WTC11 (cell line): ENCODE results near the gene TMEM120A. TPM values are rescaled to one million over a fixed set of nuclear protein-coding genes. Genes with fewer than 3 reads are reported as not detected.

Source experiments
- ATAC-seq: fragments of 200-7000 bp; cut with Tn5 transposase; 2 replicates; pipeline ENCODE4 v1.10.0; 2021; ENCODE audit warnings: mild to moderate bottlenecking, moderate library complexity
- CTCF ChIA-PET: fragments of 300-600 bp; sonication (Branson Sonifier 250); formaldehyde crosslinking; loops from one replicate; lab custom pipeline; 2021; ENCODE audit warnings: antibody characterized with exemption; lab: Charles Lee
- POLR2A ChIA-PET: fragments of 350-600 bp; sonication (Branson Sonifier 250); formaldehyde crosslinking; loops from one replicate; lab custom pipeline; 2021; ENCODE audit warnings: antibody characterized with exemption; lab: Charles Lee
- DNase-seq: peaks from one replicate; pipeline ENCODE4 v3.0.0; 2021; ENCODE audit warnings: low spot score
- H3K27ac Mint-ChIP-seq: 2 replicates; pipeline ENCODE4 v1.8.0; 2021; ENCODE audit warnings: mixed read lengths
- H3K27me3 Mint-ChIP-seq: 2 replicates; pipeline ENCODE4 v1.8.0; 2021; ENCODE audit warnings: low read depth, mild to moderate bottlenecking, moderate library complexity, mixed read lengths
- H3K36me3 Mint-ChIP-seq: 2 replicates; pipeline ENCODE4 v1.8.0; 2021; ENCODE audit warnings: mixed read lengths
- H3K4me1 Mint-ChIP-seq: 2 replicates; pipeline ENCODE4 v1.8.0; 2022; ENCODE audit warnings: mixed read lengths
- H3K4me3 Mint-ChIP-seq: 2 replicates; pipeline ENCODE4 v1.8.0; 2021; ENCODE audit warnings: mild to moderate bottlenecking, moderate library complexity, mixed read lengths
- H3K9me3 Mint-ChIP-seq: 2 replicates; pipeline ENCODE4 v1.8.0; 2021; ENCODE audit warnings: mixed read lengths
- AFF4 ChIP-seq: sonication (generic); formaldehyde crosslinking; IDR thresholded peaks from 2 replicates; pipeline ENCODE4 v1.8.1; 2023; ENCODE audit warnings: mild to moderate bottlenecking, missing genetic modification reagents, borderline replicate concordance
- E2F5 ChIP-seq: sonication (generic); formaldehyde crosslinking; IDR thresholded peaks from 2 replicates; pipeline ENCODE4 v1.8.1; 2022; ENCODE audit warnings: mild to moderate bottlenecking, moderate library complexity, missing genetic modification reagents
- FOXJ3 ChIP-seq: sonication (generic); formaldehyde crosslinking; IDR thresholded peaks from 2 replicates; pipeline ENCODE4 v1.9.0; 2021; ENCODE audit warnings: missing genetic modification reagents, mild to moderate bottlenecking, borderline replicate concordance
- JAZF1 ChIP-seq: fragments of 250-450 bp; sonication (Bioruptor Pico); IDR thresholded peaks from 2 replicates; pipeline ENCODE4 v1.9.0; 2021; ENCODE audit warnings: moderate library complexity, mild to moderate bottlenecking, inconsistent platforms
- MXD4 ChIP-seq: fragments of 250-450 bp; sonication (Bioruptor Pico); IDR thresholded peaks from 2 replicates; pipeline ENCODE4 v1.8.0; 2021; ENCODE audit warnings: mild to moderate bottlenecking, moderate library complexity, borderline replicate concordance
- PRRX2 ChIP-seq: fragments of 250-450 bp; sonication (Bioruptor Pico); IDR thresholded peaks from 2 replicates; pipeline ENCODE4 v1.8.0; 2021; ENCODE audit warnings: mild to moderate bottlenecking
- USF1 ChIP-seq: sonication (generic); formaldehyde crosslinking; IDR thresholded peaks from 2 replicates; pipeline ENCODE4 v1.8.0; 2022; ENCODE audit warnings: mild to moderate bottlenecking, missing genetic modification reagents
- ZNF396 ChIP-seq: fragments of 250-450 bp; sonication (Bioruptor Pico); IDR thresholded peaks from 2 replicates; pipeline ENCODE4 v1.8.0; 2021; ENCODE audit warnings: mild to moderate bottlenecking, moderate library complexity, borderline replicate concordance
- total RNA-seq: library from RNA; stranded (reverse); gene quantifications from 3 replicates; pipeline ENCODE4 v1.2.3, GENCODE V29; 2021
- TF ChIP-seq, protein P1 (sequence below): sonication (generic); formaldehyde crosslinking; IDR thresholded peaks from 2 replicates; pipeline ENCODE4 v1.8.0; 2023; ENCODE audit warnings: missing genetic modification reagents, mild to moderate bottlenecking, borderline replicate concordance
- TF ChIP-seq, protein P2 (sequence below): fragments of 200-600 bp; IDR thresholded peaks from 2 replicates; pipeline ENCODE4 v1.8.0; 2022; ENCODE audit warnings: antibody characterized with exemption
- TF ChIP-seq, protein P3 (sequence below): fragments of 250-450 bp; sonication (Bioruptor Pico); IDR thresholded peaks from 2 replicates; pipeline ENCODE4 v1.9.0; 2021; ENCODE audit warnings: mild to moderate bottlenecking, borderline replicate concordance
- TF ChIP-seq, protein P4 (sequence below): sonication (generic); formaldehyde crosslinking; IDR thresholded peaks from 2 replicates; pipeline ENCODE4 v1.8.1; 2022; ENCODE audit warnings: low read depth, missing genetic modification reagents, borderline replicate concordance

Gene TMEM120A
- total RNA-seq, 1 experiment from 2014 or later = 21.9 TPM

DNA sequence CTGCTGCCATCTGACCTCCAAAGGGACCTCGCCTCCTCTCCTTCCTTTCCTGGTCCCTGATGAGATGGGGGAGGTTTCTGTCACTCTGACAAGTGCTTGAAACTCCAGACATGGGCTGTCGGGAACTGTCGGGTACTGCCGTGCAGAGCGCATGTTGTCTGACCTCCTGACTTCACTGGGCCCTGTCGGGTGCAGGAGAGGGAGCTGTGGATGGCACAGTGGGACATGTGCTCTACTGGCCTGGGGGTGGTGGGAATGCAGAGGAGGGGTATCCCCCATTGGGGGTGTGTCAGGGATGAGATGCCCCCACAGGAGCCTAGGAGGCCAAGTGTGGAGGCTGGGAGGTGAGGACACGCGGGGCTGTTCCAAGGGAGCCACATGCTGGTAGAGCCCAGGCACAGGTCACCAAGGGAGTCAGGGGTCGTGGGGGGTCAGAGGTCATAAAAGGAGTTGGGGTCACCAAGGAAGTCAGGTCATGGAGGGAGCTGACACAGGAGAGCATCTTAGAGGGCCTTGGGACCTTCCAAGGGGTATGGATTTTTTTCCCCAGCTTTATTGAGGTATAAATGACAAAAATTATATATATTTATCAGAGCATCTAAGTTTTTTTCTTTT, 30.9 kb downstream of the TMEM120A start:
- Mint-ChIP-seq H3K36me3 (peaks cover 20% of the 10 kb centered on the region), H3K4me3 (no peak overlapping the region)

More for the DNA sequence above, 30.9 kb downstream of the TMEM120A start:
- H3K27ac Mint-ChIP-seq = 0 out of 2 replicates have a peak overlapping the region, but pooled peaks have one; percentile 68
- ChIA-PET POLR2A (interaction anchor here (0.5 kb wide), 1 partner anchor 1293 kb away, joined by 3 read pairs; no protein-coding TSS in a partner anchor), CTCF (no interaction called here)
- H3K4me1 Mint-ChIP-seq = peaks cover 6% of the 10 kb centered on the region
- DNase-seq (no peak), ATAC-seq (no peak)
- TF ChIP-seq, protein P1, sequence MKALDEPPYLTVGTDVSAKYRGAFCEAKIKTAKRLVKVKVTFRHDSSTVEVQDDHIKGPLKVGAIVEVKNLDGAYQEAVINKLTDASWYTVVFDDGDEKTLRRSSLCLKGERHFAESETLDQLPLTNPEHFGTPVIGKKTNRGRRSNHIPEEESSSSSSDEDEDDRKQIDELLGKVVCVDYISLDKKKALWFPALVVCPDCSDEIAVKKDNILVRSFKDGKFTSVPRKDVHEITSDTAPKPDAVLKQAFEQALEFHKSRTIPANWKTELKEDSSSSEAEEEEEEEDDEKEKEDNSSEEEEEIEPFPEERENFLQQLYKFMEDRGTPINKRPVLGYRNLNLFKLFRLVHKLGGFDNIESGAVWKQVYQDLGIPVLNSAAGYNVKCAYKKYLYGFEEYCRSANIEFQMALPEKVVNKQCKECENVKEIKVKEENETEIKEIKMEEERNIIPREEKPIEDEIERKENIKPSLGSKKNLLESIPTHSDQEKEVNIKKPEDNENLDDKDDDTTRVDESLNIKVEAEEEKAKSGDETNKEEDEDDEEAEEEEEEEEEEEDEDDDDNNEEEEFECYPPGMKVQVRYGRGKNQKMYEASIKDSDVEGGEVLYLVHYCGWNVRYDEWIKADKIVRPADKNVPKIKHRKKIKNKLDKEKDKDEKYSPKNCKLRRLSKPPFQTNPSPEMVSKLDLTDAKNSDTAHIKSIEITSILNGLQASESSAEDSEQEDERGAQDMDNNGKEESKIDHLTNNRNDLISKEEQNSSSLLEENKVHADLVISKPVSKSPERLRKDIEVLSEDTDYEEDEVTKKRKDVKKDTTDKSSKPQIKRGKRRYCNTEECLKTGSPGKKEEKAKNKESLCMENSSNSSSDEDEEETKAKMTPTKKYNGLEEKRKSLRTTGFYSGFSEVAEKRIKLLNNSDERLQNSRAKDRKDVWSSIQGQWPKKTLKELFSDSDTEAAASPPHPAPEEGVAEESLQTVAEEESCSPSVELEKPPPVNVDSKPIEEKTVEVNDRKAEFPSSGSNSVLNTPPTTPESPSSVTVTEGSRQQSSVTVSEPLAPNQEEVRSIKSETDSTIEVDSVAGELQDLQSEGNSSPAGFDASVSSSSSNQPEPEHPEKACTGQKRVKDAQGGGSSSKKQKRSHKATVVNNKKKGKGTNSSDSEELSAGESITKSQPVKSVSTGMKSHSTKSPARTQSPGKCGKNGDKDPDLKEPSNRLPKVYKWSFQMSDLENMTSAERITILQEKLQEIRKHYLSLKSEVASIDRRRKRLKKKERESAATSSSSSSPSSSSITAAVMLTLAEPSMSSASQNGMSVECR (CRISPR knock-in tag) = no peak
- TF ChIP-seq JAZF1 = no peak
- no peak for TF ChIP-seq ZNF396 (CRISPR knock-in tag)
- TF ChIP-seq, protein P2, sequence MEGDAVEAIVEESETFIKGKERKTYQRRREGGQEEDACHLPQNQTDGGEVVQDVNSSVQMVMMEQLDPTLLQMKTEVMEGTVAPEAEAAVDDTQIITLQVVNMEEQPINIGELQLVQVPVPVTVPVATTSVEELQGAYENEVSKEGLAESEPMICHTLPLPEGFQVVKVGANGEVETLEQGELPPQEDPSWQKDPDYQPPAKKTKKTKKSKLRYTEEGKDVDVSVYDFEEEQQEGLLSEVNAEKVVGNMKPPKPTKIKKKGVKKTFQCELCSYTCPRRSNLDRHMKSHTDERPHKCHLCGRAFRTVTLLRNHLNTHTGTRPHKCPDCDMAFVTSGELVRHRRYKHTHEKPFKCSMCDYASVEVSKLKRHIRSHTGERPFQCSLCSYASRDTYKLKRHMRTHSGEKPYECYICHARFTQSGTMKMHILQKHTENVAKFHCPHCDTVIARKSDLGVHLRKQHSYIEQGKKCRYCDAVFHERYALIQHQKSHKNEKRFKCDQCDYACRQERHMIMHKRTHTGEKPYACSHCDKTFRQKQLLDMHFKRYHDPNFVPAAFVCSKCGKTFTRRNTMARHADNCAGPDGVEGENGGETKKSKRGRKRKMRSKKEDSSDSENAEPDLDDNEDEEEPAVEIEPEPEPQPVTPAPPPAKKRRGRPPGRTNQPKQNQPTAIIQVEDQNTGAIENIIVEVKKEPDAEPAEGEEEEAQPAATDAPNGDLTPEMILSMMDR = no peak
- TF ChIP-seq, protein P3, sequence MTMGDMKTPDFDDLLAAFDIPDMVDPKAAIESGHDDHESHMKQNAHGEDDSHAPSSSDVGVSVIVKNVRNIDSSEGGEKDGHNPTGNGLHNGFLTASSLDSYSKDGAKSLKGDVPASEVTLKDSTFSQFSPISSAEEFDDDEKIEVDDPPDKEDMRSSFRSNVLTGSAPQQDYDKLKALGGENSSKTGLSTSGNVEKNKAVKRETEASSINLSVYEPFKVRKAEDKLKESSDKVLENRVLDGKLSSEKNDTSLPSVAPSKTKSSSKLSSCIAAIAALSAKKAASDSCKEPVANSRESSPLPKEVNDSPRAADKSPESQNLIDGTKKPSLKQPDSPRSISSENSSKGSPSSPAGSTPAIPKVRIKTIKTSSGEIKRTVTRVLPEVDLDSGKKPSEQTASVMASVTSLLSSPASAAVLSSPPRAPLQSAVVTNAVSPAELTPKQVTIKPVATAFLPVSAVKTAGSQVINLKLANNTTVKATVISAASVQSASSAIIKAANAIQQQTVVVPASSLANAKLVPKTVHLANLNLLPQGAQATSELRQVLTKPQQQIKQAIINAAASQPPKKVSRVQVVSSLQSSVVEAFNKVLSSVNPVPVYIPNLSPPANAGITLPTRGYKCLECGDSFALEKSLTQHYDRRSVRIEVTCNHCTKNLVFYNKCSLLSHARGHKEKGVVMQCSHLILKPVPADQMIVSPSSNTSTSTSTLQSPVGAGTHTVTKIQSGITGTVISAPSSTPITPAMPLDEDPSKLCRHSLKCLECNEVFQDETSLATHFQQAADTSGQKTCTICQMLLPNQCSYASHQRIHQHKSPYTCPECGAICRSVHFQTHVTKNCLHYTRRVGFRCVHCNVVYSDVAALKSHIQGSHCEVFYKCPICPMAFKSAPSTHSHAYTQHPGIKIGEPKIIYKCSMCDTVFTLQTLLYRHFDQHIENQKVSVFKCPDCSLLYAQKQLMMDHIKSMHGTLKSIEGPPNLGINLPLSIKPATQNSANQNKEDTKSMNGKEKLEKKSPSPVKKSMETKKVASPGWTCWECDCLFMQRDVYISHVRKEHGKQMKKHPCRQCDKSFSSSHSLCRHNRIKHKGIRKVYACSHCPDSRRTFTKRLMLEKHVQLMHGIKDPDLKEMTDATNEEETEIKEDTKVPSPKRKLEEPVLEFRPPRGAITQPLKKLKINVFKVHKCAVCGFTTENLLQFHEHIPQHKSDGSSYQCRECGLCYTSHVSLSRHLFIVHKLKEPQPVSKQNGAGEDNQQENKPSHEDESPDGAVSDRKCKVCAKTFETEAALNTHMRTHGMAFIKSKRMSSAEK (CRISPR knock-in tag) = no peak
- no peak for TF ChIP-seq PRRX2 (CRISPR knock-in tag)
- TF ChIP-seq E2F5 (CRISPR knock-in tag) = no peak
- TF ChIP-seq USF1 = no peak
- no peak for TF ChIP-seq AFF4 (CRISPR knock-in tag)
- TF ChIP-seq, protein P4, sequence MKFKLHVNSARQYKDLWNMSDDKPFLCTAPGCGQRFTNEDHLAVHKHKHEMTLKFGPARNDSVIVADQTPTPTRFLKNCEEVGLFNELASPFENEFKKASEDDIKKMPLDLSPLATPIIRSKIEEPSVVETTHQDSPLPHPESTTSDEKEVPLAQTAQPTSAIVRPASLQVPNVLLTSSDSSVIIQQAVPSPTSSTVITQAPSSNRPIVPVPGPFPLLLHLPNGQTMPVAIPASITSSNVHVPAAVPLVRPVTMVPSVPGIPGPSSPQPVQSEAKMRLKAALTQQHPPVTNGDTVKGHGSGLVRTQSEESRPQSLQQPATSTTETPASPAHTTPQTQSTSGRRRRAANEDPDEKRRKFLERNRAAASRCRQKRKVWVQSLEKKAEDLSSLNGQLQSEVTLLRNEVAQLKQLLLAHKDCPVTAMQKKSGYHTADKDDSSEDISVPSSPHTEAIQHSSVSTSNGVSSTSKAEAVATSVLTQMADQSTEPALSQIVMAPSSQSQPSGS (CRISPR knock-in tag) = no peak
- no peak for TF ChIP-seq MXD4 (CRISPR knock-in tag)
- no peak for TF ChIP-seq FOXJ3
- H3K27me3 Mint-ChIP-seq = no peaks in the 10 kb centered on the region; the same call in 1 of the 2 replicates
- no peaks in the 10 kb centered on the region for H3K9me3 Mint-ChIP-seq
